Activated CD8-positive, alpha-beta T cell treated with anti-CD3 and anti-CD28 coated beads for 36 hours (primary cell): ENCODE results near the gene INCA1. TPM values are rescaled to one million over a fixed set of nuclear protein-coding genes. Genes with fewer than 3 reads are reported as not detected.

Experiments used
- ATAC-seq: fragments of 200-7000 bp; cut with Tn5 transposase; one replicate; pipeline ENCODE4 v1.10.0; 2021; ENCODE audit warnings: mild to moderate bottlenecking, moderate library complexity
- CTCF ChIA-PET: fragments of 350-600 bp; sonication (Branson Sonifier 250); formaldehyde crosslinking; loops from one replicate; lab custom pipeline; 2021; ENCODE audit warnings: antibody characterized with exemption; lab: Charles Lee
- POLR2A ChIA-PET: fragments of 350-600 bp; sonication (Branson Sonifier 250); formaldehyde crosslinking; loops from one replicate; lab custom pipeline; 2021; ENCODE audit warnings: antibody characterized with exemption; lab: Charles Lee
- DNase-seq: peaks from one replicate; pipeline ENCODE4 v3.0.0-alpha.2; 2020
- H3K27ac Mint-ChIP-seq: one replicate; pipeline ENCODE4 v1.8.0; 2021; ENCODE audit warnings: mild to moderate bottlenecking, mixed read lengths
- H3K27me3 Mint-ChIP-seq: one replicate; pipeline ENCODE4 v1.8.0; 2021; ENCODE audit warnings: mixed read lengths
- H3K36me3 Mint-ChIP-seq: one replicate; pipeline ENCODE4 v1.8.0; 2021; ENCODE audit warnings: low read depth, mixed read lengths
- H3K4me1 Mint-ChIP-seq: one replicate; pipeline ENCODE4 v1.8.0; 2021; ENCODE audit warnings: low read depth, mixed read lengths
- H3K4me3 Mint-ChIP-seq: one replicate; pipeline ENCODE4 v1.8.0; 2021; ENCODE audit warnings: mild to moderate bottlenecking, moderate library complexity, mixed read lengths
- H3K9me3 Mint-ChIP-seq: one replicate; pipeline ENCODE4 v1.8.0; 2021; ENCODE audit warnings: mixed read lengths
- CTCF ChIP-seq: fragments of 200-600 bp; IDR thresholded peaks from one replicate; pipeline ENCODE4 v1.8.0; 2022; ENCODE audit warnings: antibody characterized with exemption, mild to moderate bottlenecking
- intact Hi-C: fragments of 100-400 bp; cut with micrococcal nuclease; formaldehyde crosslinking; loops from one replicate; pipeline ENCODE4 v1.10.0; 2022
- total RNA-seq, 2 experiments: library from RNA; stranded (reverse); gene quantifications; one replicate each; pipeline ENCODE4 v1.2.3, GENCODE V29; 2021

Gene INCA1
- total RNA-seq, 2 experiments from 2014 or later, result 0.63 TPM; not detected in 1

- TF ChIP-seq CTCF, result no peak
- peak overlapping the region; percentile 85 for H3K4me3 Mint-ChIP-seq
- no peak for ATAC-seq
- peak overlapping the region; percentile 92 for H3K27ac Mint-ChIP-seq
- ChIA-PET CTCF (interaction anchor here (0.8 to 1.8 kb wide), 5 partner anchors 11 to 77 kb away, joined by 3 to 6 read pairs (median 5); partner anchors contain the start of genes INCA1, KIF1C, RNF167 and SLC25A11), POLR2A (interaction anchor here (1.5 to 6.9 kb wide), 5 partner anchors 12 to 46 kb away, joined by 3 to 75 read pairs (median 11); partner anchors contain the start of genes INCA1, KIF1C, RNF167 and SLC25A11)
- no peak for DNase-seq
- H3K4me1 Mint-ChIP-seq, result peaks cover 28% of the 10 kb centered on the region
- no peaks in the 10 kb centered on the region for H3K27me3 Mint-ChIP-seq
- intact Hi-C loops, result no loop called here
- H3K9me3 Mint-ChIP-seq, result no peaks in the 10 kb centered on the region
- H3K36me3 Mint-ChIP-seq, result peaks cover 21% of the 10 kb centered on the region
Observed at GRCh38 chr17:4986403-4986802, 10.9 kb downstream of the INCA1 start.

GRCh38 chr17:4982305-4982704, 15.0 kb downstream of the INCA1 start:
- no peak overlapping the region for H3K4me3 Mint-ChIP-seq
- no peak for ATAC-seq
- TF ChIP-seq CTCF, result no peak
- intact Hi-C loops, result loop anchor here (5.0 kb wide), 1 partner anchor 80 kb away; no protein-coding TSS in a partner anchor
- H3K9me3 Mint-ChIP-seq, result no peaks in the 10 kb centered on the region
- peaks cover 24% of the 10 kb centered on the region for H3K36me3 Mint-ChIP-seq
- no peak for DNase-seq
- H3K27ac Mint-ChIP-seq, result no peak overlapping the region
- H3K27me3 Mint-ChIP-seq, result no peaks in the 10 kb centered on the region
- CTCF ChIA-PET, result interaction anchor here (1.0 kb wide), 1 partner anchor 15 kb away, joined by 3 read pairs; the partner anchor contains the start of genes INCA1 and KIF1C
- H3K4me1 Mint-ChIP-seq, result peaks cover 27% of the 10 kb centered on the region
- POLR2A ChIA-PET, result interaction anchor here (0.6 to 1.2 kb wide), 3 partner anchors 12 to 18 kb away, joined by 3 to 6 read pairs (median 3); no protein-coding TSS in a partner anchor

- no peaks in the 10 kb centered on the region for H3K9me3 Mint-ChIP-seq
- POLR2A ChIA-PET, result interaction anchor here (0.6 to 3.6 kb wide), 8 partner anchors 9 to 414 kb away, joined by 3 to 36 read pairs (median 4); partner anchors contain the start of gene SPAG7
- CTCF ChIA-PET, result interaction anchor here (0.7 to 3.7 kb wide), 18 partner anchors 8 to 278 kb away, joined by 3 to 33 read pairs (median 4); partner anchors contain the start of genes CHRNE and SPAG7
- peak; percentile 95 for ATAC-seq
- H3K4me1 Mint-ChIP-seq, result peaks cover 17% of the 10 kb centered on the region
- peak overlapping the region; percentile 64 for H3K27ac Mint-ChIP-seq
- H3K36me3 Mint-ChIP-seq, result peaks cover 27% of the 10 kb centered on the region
- TF ChIP-seq CTCF, result peak; percentile 89
- H3K27me3 Mint-ChIP-seq, result no peaks in the 10 kb centered on the region
- H3K4me3 Mint-ChIP-seq, result no peak overlapping the region
- peak; percentile 62 for DNase-seq
- intact Hi-C loops, result loop anchor here (5.0 kb wide), 1 partner anchor 82 kb away; no protein-coding TSS in a partner anchor
Observed at GRCh38 chr17:4980644-4981216, 16.6 kb downstream of the INCA1 start.

- POLR2A ChIA-PET, result interaction anchor here (1.1 to 3.6 kb wide), 3 partner anchors 9 to 19 kb away, joined by 4 to 36 read pairs (median 4); partner anchors contain the start of genes INCA1 and KIF1C
- Mint-ChIP-seq H3K36me3 (peaks cover 37% of the 10 kb centered on the region), H3K27ac (no peak overlapping the region)
Observed at GRCh38 chr17:4978726-4979125, 18.6 kb downstream of the INCA1 start.

More at GRCh38 chr17:4978726-4979125, 18.6 kb downstream of the INCA1 start:
- TF ChIP-seq CTCF, result no peak
- DNase-seq, result no peak
- CTCF ChIA-PET, result interaction anchor here (1.1 to 3.7 kb wide), 3 partner anchors 39 to 84 kb away, joined by 3 to 33 read pairs (median 18); no protein-coding TSS in a partner anchor
- Mint-ChIP-seq H3K9me3 (no peaks in the 10 kb centered on the region), H3K27me3 (no peaks in the 10 kb centered on the region), H3K4me1 (peaks cover 15% of the 10 kb centered on the region), H3K4me3 (no peak overlapping the region)
- intact Hi-C loops, result no loop called here
- ATAC-seq, result no peak
